ENCODE measurements around the gene AOPEP. TPM values are rescaled to one million over a fixed set of nuclear protein-coding genes. Genes with fewer than 3 reads are reported as not detected.

The AOPEP gene
- polyA plus RNA-seq, 1 experiment, result 40.0 TPM

GRCh38 chr9:94806307-94806893 is 79.9 kb downstream of the AOPEP start:
- no peak for DNase-seq (ENCODE audit: low read depth, low spot score)
- no peak overlapping the region for H3K27ac ChIP-seq (ENCODE audit: low read depth, low read length)
- POLR2A ChIA-PET, result no interaction called here
- H3K4me3 ChIP-seq (ENCODE audit: low read depth, low read length), result no peak overlapping the region
- TF ChIP-seq CTCF (IDR thresholded peaks at IDR 0.05; ENCODE audit: low read depth, low read length), result no peak
- no peaks in the 10 kb centered on the region for H3K9me3 ChIP-seq (ENCODE audit: control insufficient read depth, insufficient read depth, low read length)
- H3K27me3 ChIP-seq (ENCODE audit: control insufficient read depth, insufficient read depth, low read length), result no peaks in the 10 kb centered on the region
- CTCF ChIA-PET, result interaction anchor here (0.6 to 2.2 kb wide), 3 partner anchors 126 to 325 kb away, joined by 3 to 4 read pairs (median 4); no protein-coding TSS in a partner anchor

GRCh38 chr9:94807556-94807955 is 81.1 kb downstream of the AOPEP start:
- TF ChIP-seq CTCF (IDR thresholded peaks at IDR 0.05; ENCODE audit: low read depth, low read length), result no peak
- ChIA-PET POLR2A (no interaction called here), CTCF (no interaction called here)
- H3K9me3 ChIP-seq (ENCODE audit: control insufficient read depth, insufficient read depth, low read length), result no peaks in the 10 kb centered on the region
- H3K27me3 ChIP-seq (ENCODE audit: control insufficient read depth, insufficient read depth, low read length), result no peaks in the 10 kb centered on the region
- H3K4me3 ChIP-seq (ENCODE audit: low read depth, low read length), result no peak overlapping the region
- no peak for DNase-seq (ENCODE audit: low read depth, low spot score)
- H3K27ac ChIP-seq (ENCODE audit: low read depth, low read length), result no peak overlapping the region

- no peaks in the 10 kb centered on the region for H3K27me3 ChIP-seq (ENCODE audit: control insufficient read depth, insufficient read depth, low read length)
- no peak for TF ChIP-seq CTCF (IDR thresholded peaks at IDR 0.05; ENCODE audit: low read depth, low read length)
- no peak overlapping the region for H3K4me3 ChIP-seq (ENCODE audit: low read depth, low read length)
- H3K27ac ChIP-seq (ENCODE audit: low read depth, low read length), result no peak overlapping the region
- ChIA-PET CTCF (no interaction called here), POLR2A (no interaction called here)
- H3K9me3 ChIP-seq (ENCODE audit: control insufficient read depth, insufficient read depth, low read length), result no peaks in the 10 kb centered on the region
- no peak for DNase-seq (ENCODE audit: low read depth, low spot score)
These were observed 82.6 kb downstream of the AOPEP start for GRCh38 chr9:94808926-94809700.

- H3K4me3 ChIP-seq (ENCODE audit: low read depth, low read length), result no peak overlapping the region
- H3K27me3 ChIP-seq (ENCODE audit: control insufficient read depth, insufficient read depth, low read length), result no peaks in the 10 kb centered on the region
- no peak overlapping the region for H3K27ac ChIP-seq (ENCODE audit: low read depth, low read length)
- H3K9me3 ChIP-seq (ENCODE audit: control insufficient read depth, insufficient read depth, low read length), result no peaks in the 10 kb centered on the region
- no peak for DNase-seq (ENCODE audit: low read depth, low spot score)
- no peak for TF ChIP-seq CTCF (IDR thresholded peaks at IDR 0.05; ENCODE audit: low read depth, low read length)
- CTCF ChIA-PET, result no interaction called here
- POLR2A ChIA-PET, result no interaction called here
These were observed 83.3 kb downstream of the AOPEP start for GRCh38 chr9:94809778-94810177.

- Histone ChIP-seq H3K27ac (ENCODE audit: low read depth, low read length) (no peak overlapping the region), H3K4me3 (ENCODE audit: low read depth, low read length) (no peak overlapping the region), H3K9me3 (ENCODE audit: control insufficient read depth, insufficient read depth, low read length) (no peaks in the 10 kb centered on the region), H3K27me3 (ENCODE audit: control insufficient read depth, insufficient read depth, low read length) (no peaks in the 10 kb centered on the region)
- TF ChIP-seq CTCF (IDR thresholded peaks at IDR 0.05; ENCODE audit: low read depth, low read length), result no peak
- ChIA-PET CTCF (no interaction called here), POLR2A (interaction anchor here (0.7 kb wide), 1 partner anchor 645 kb away, joined by 3 read pairs; no protein-coding TSS in a partner anchor)
- no peak for DNase-seq (ENCODE audit: low read depth, low spot score)
These were observed 84.6 kb downstream of the AOPEP start for GRCh38 chr9:94811074-94811473.
